HEK293 (cell line): Measurements from ENCODE around the gene SLIT1.
A peak's percentile ranks its signal among the peaks of the same experiment; 100 is the strongest.

Experiments used
- CTCF ChIA-PET: fragments of 350-600 bp; formaldehyde crosslinking; extraction: SDS; loops from one replicate; lab custom pipeline; 2021; ENCODE audit warnings: antibody characterized with exemption; lab: Yijun Ruan, JAX
- POLR2A ChIA-PET: fragments of 300-600 bp; formaldehyde crosslinking; extraction: SDS; loops from one replicate; lab custom pipeline; 2020; ENCODE audit warnings: antibody characterized with exemption, inconsistent platforms; lab: Yijun Ruan, JAX
- H3K27ac ChIP-seq: fragments of 200-500 bp; sonication (Bioruptor generic); 2 replicates; pipeline ENCODE4 v1.5.1; 2014; ENCODE audit warnings: low read depth, low read length, control low read depth, inconsistent platforms; ENCODE audit errors: extremely low read depth
- H3K36me3 ChIP-seq, 2 experiments: fragments of 200-500 bp in 1 of 2; sonication (Bioruptor generic) in 1 of 2; 1 replicate in 1 of 2; 2 replicates in 1 of 2; pipeline ENCODE4 v1.5.1; 2014 to 2017; ENCODE audit warnings: inconsistent platforms in 2 of 2, low read length in 2 of 2; ENCODE audit not compliant: control insufficient read depth in 2 of 2, insufficient read depth in 1 of 2
- H3K4me1 ChIP-seq: fragments of 200-500 bp; sonication (Bioruptor generic); 2 replicates; pipeline ENCODE4 v1.5.1; 2014; ENCODE audit warnings: mild to moderate bottlenecking, low read length, inconsistent platforms; ENCODE audit not compliant: control insufficient read depth, insufficient read depth
- H3K4me3 ChIP-seq: 2 replicates; pipeline ENCODE4 v1.5.1; 2011; ENCODE audit warnings: low read depth, mild to moderate bottlenecking, control low read depth, low read length, moderate library complexity
- H3K9me3 ChIP-seq: fragments of 200-500 bp; sonication (Bioruptor generic); 2 replicates; pipeline ENCODE4 v1.5.1; 2014; ENCODE audit warnings: low read depth, low read length, inconsistent platforms; ENCODE audit not compliant: control insufficient read depth, insufficient read depth
- CTCF ChIP-seq: fragments of 450-650 bp; formaldehyde crosslinking; IDR thresholded peaks from 2 replicates; pipeline ENCODE4 v1.5.1; 2016; ENCODE audit warnings: missing biosample characterization, missing genetic modification characterization
- EGR2 ChIP-seq: fragments of 450-650 bp; formaldehyde crosslinking; IDR thresholded peaks from 2 replicates; pipeline ENCODE4 v1.5.1; 2016; ENCODE audit warnings: low read depth, missing biosample characterization, missing genetic modification characterization
- KLF16 ChIP-seq: fragments of 450-650 bp; formaldehyde crosslinking; IDR thresholded peaks from 2 replicates; pipeline ENCODE4 v1.5.1; 2017; ENCODE audit warnings: missing biosample characterization, missing genetic modification characterization
- YY2 ChIP-seq: fragments of 450-650 bp; formaldehyde crosslinking; IDR thresholded peaks from 2 replicates; pipeline ENCODE4 v1.5.1; 2016; ENCODE audit warnings: missing biosample characterization, missing genetic modification characterization
- ZBTB20 ChIP-seq: fragments of 450-650 bp; formaldehyde crosslinking; IDR thresholded peaks from 2 replicates; pipeline ENCODE4 v1.5.1; 2016; ENCODE audit warnings: missing biosample characterization, missing genetic modification characterization
- ZFP69B ChIP-seq: fragments of 450-650 bp; formaldehyde crosslinking; IDR thresholded peaks from 2 replicates; pipeline ENCODE4 v1.5.1; 2016; ENCODE audit warnings: missing biosample characterization, missing genetic modification characterization
- ZIC2 ChIP-seq: fragments of 450-650 bp; formaldehyde crosslinking; IDR thresholded peaks from 2 replicates; pipeline ENCODE4 v1.5.1; 2016; ENCODE audit warnings: missing biosample characterization, missing genetic modification characterization
- ZNF10 ChIP-seq: fragments of 450-650 bp; formaldehyde crosslinking; IDR thresholded peaks from 2 replicates; pipeline ENCODE4 v1.5.1; 2017; ENCODE audit warnings: missing biosample characterization, missing genetic modification characterization
- ZNF133 ChIP-seq: fragments of 450-650 bp; formaldehyde crosslinking; IDR thresholded peaks from 2 replicates; pipeline ENCODE4 v1.5.1; 2016; ENCODE audit warnings: missing biosample characterization, missing genetic modification characterization
- ZNF175 ChIP-seq: fragments of 450-650 bp; formaldehyde crosslinking; IDR thresholded peaks from 2 replicates; pipeline ENCODE4 v1.5.1; 2016; ENCODE audit warnings: missing biosample characterization, missing genetic modification characterization
- ZNF239 ChIP-seq: fragments of 450-650 bp; formaldehyde crosslinking; IDR thresholded peaks from 2 replicates; pipeline ENCODE4 v1.5.1; 2016; ENCODE audit warnings: missing biosample characterization, missing genetic modification characterization
- ZNF24 ChIP-seq: fragments of 450-650 bp; formaldehyde crosslinking; IDR thresholded peaks from 2 replicates; pipeline ENCODE4 v1.5.1; 2016; ENCODE audit warnings: missing biosample characterization, missing genetic modification characterization
- ZNF26 ChIP-seq: fragments of 450-650 bp; formaldehyde crosslinking; IDR thresholded peaks from 2 replicates; pipeline ENCODE4 v1.5.1; 2016; ENCODE audit warnings: missing biosample characterization, missing genetic modification characterization
- ZNF391 ChIP-seq: fragments of 450-650 bp; formaldehyde crosslinking; IDR thresholded peaks from 2 replicates; pipeline ENCODE4 v1.5.1; 2016; ENCODE audit warnings: low read depth, missing biosample characterization, missing genetic modification characterization, borderline replicate concordance
- ZNF48 ChIP-seq: fragments of 450-650 bp; formaldehyde crosslinking; IDR thresholded peaks from 2 replicates; pipeline ENCODE4 v1.5.1; 2016; ENCODE audit warnings: missing biosample characterization, missing genetic modification characterization
- ZNF561 ChIP-seq: fragments of 450-650 bp; IDR thresholded peaks from 2 replicates; pipeline ENCODE4 v1.5.1; 2018; ENCODE audit warnings: missing biosample characterization, missing genetic modification characterization, borderline replicate concordance
- ZNF654 ChIP-seq: fragments of 450-650 bp; formaldehyde crosslinking; IDR thresholded peaks from 2 replicates; pipeline ENCODE4 v1.5.1; 2016; ENCODE audit warnings: low read depth, missing biosample characterization, missing genetic modification characterization
- ZNF658 ChIP-seq: fragments of 450-650 bp; formaldehyde crosslinking; IDR thresholded peaks from 2 replicates; pipeline ENCODE4; 2016; ENCODE audit warnings: missing biosample characterization, missing genetic modification characterization
- ZNF707 ChIP-seq: fragments of 450-650 bp; formaldehyde crosslinking; IDR thresholded peaks from 2 replicates; pipeline ENCODE4 v1.5.1; 2016; ENCODE audit warnings: missing biosample characterization, missing genetic modification characterization
- ZNF76 ChIP-seq: fragments of 450-650 bp; formaldehyde crosslinking; IDR thresholded peaks from 2 replicates; pipeline ENCODE4; 2016; ENCODE audit warnings: low read depth, missing biosample characterization, missing genetic modification characterization, borderline replicate concordance
- ZNF791 ChIP-seq: fragments of 450-650 bp; formaldehyde crosslinking; IDR thresholded peaks from 2 replicates; pipeline ENCODE4 v1.5.1; 2016; ENCODE audit warnings: missing biosample characterization, missing genetic modification characterization
- TF ChIP-seq, protein P1 (sequence below): fragments of 450-650 bp; formaldehyde crosslinking; IDR thresholded peaks from 2 replicates; pipeline ENCODE4 v1.5.1; 2016; ENCODE audit warnings: missing biosample characterization, missing genetic modification characterization

The SLIT1 gene

GRCh38 chr10:97117372-97117771, 68.4 kb downstream of the SLIT1 start:
- no peak overlapping the region for H3K4me3 ChIP-seq
- no peaks in the 10 kb centered on the region for H3K4me1 ChIP-seq
- TF ChIP-seq ZNF175 (tag by site-specific recombination) = no peak
- TF ChIP-seq ZNF791 (tag by site-specific recombination) = no peak
- no peak for TF ChIP-seq KLF16
- TF ChIP-seq, protein P1, sequence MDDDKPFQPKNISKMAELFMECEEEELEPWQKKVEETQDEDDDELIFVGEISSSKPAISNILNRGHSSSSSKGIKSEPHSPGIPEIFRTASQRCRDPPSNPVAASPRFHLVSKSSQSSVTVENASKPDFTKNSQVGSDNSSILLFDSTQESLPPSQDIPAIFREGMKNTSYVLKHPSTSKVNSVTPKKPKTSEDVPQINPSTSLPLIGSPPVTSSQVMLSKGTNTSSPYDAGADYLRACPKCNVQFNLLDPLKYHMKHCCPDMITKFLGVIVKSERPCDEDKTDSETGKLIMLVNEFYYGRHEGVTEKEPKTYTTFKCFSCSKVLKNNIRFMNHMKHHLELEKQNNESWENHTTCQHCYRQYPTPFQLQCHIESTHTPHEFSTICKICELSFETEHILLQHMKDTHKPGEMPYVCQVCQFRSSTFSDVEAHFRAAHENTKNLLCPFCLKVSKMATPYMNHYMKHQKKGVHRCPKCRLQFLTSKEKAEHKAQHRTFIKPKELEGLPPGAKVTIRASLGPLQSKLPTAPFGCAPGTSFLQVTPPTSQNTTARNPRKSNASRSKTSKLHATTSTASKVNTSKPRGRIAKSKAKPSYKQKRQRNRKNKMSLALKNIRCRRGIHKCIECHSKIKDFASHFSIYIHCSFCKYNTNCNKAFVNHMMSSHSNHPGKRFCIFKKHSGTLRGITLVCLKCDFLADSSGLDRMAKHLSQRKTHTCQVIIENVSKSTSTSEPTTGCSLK (tag by site-specific recombination) = no peak
- no peak for TF ChIP-seq ZNF24 (tag by site-specific recombination)
- no peak for TF ChIP-seq ZNF10
- TF ChIP-seq ZNF76 = no peak
- no peak for TF ChIP-seq ZNF658
- peak; percentile 94 for TF ChIP-seq ZNF391 (tag by site-specific recombination)
- TF ChIP-seq ZNF654 (tag by site-specific recombination) = peak; percentile 20
- no peak for TF ChIP-seq ZNF707
- no peak for TF ChIP-seq ZNF26 (tag by site-specific recombination)
- no peak for TF ChIP-seq EGR2
- TF ChIP-seq CTCF (tag by site-specific recombination) = 0 out of 2 replicates have a peak, but pooled peaks have one; percentile 12
- no peak for TF ChIP-seq YY2 (tag by site-specific recombination)
- no peak for TF ChIP-seq ZIC2 (tag by site-specific recombination)
- ChIA-PET CTCF (interaction anchor here (0.6 to 3.4 kb wide), 10 partner anchors 12 to 742 kb away, joined by 3 to 26 read pairs (median 4); partner anchors contain the start of gene TLL2), POLR2A (no interaction called here)
- H3K9me3 ChIP-seq = no peaks in the 10 kb centered on the region
- H3K27ac ChIP-seq = no peak overlapping the region
- H3K36me3 ChIP-seq = no peaks in the 10 kb centered on the region

DNA sequence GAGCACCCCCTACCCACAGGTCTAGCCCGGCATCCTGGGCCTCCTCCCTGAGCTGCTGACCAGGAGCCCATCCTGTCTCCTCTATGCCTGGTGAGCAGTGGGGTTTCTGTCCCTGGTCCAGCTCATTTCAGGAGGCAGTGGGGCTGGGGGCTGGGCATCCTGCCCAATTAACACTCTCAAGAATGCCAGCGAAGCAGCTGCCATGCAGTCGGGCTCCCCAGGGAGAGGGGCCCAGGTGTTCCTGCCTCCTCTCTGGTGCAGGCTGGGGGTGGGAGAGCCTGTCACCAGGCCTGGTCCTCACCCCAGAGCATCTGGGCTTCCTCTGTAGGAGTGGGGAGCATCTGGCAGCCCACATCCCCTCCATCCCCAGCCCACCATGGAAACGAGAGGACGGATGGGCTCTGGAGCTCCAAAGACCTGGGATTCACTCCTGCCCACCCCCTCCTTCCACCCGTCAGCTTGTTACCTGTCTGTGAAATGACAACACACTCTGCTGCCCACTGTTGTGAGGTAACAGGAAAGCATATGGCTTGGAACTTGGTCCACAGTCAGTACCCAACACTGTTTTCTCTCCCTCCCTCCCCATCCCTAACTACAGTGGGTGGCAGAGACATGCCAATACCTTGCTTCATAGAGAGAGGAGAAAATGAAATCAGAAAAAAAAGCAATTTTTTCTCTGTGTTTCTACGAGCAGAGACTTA, 69.1 kb downstream of the SLIT1 start:
- no peak overlapping the region for H3K4me3 ChIP-seq
- TF ChIP-seq ZNF48 (no peak), ZNF239 (no peak), ZNF391 (tag by site-specific recombination) (no peak), ZFP69B (tag by site-specific recombination) (no peak), ZNF133 (tag by site-specific recombination) (no peak), ZBTB20 (tag by site-specific recombination) (no peak), ZNF561 (no peak)
- TF ChIP-seq, all 188 proteins: peak for 0
- POLR2A ChIA-PET = no interaction called here
- CTCF ChIA-PET = interaction anchor here (0.6 to 3.4 kb wide), 5 partner anchors 13 to 123 kb away, joined by 3 to 26 read pairs (median 4); no protein-coding TSS in a partner anchor
- Histone ChIP-seq H3K9me3 (no peaks in the 10 kb centered on the region), H3K27ac (no peak overlapping the region), H3K36me3 (no peaks in the 10 kb centered on the region), H3K4me1 (no peaks in the 10 kb centered on the region)
